Neutrophil (primary cell): ENCODE data around the gene RELA.
A peak's percentile ranks its signal among the peaks of the same experiment; 100 is the strongest.
"Not testable (repeated sequence)": the region's sequence is repeated elsewhere in the genome, so short reads cannot be mapped to it uniquely, and the experiment has no call there.

Source experiments
- H3K27ac ChIP-seq: fragments of 200-600 bp; sonication (generic); 2 replicates; pipeline ENCODE4 v1.5.1; 2016; ENCODE audit warnings: mild to moderate bottlenecking, moderate library complexity
- H3K27me3 ChIP-seq: fragments of 200-600 bp; sonication (generic); 2 replicates; pipeline ENCODE4 v1.6.0; 2016; ENCODE audit warnings: mild to moderate bottlenecking
- H3K36me3 ChIP-seq: fragments of 200-600 bp; sonication (generic); 2 replicates; pipeline ENCODE4 v1.5.1; 2017
- H3K4me1 ChIP-seq, 2 experiments: fragments of 200-600 bp in 1 of 2; sonication (generic) in 1 of 2; 1 replicate in 1 of 2; 2 replicates in 1 of 2; pipeline versions ENCODE4 v1.5.1 to v1.6.1; 2013 to 2016; ENCODE audit warnings: low read depth in 1 of 2, low read length in 1 of 2, mild to moderate bottlenecking in 1 of 2, moderate library complexity in 1 of 2; ENCODE audit not compliant: control insufficient read depth in 1 of 2, insufficient read depth in 1 of 2
- H3K4me3 ChIP-seq, 2 experiments: fragments of 200-600 bp in 1 of 2; sonication (generic) in 1 of 2; 1 replicate in 1 of 2; 2 replicates in 1 of 2; pipeline ENCODE4 v1.5.1; 2013 to 2016; ENCODE audit warnings: low read depth in 1 of 2, low read length in 1 of 2, mild to moderate bottlenecking in 1 of 2, moderate library complexity in 1 of 2
- H3K9me3 ChIP-seq: fragments of 200-600 bp; sonication (generic); 2 replicates; pipeline ENCODE4 v1.5.1; 2016
- CTCF ChIP-seq: fragments of 200-600 bp; sonication (generic); IDR thresholded peaks from 2 replicates; pipeline ENCODE4 v1.5.1; 2016; ENCODE audit warnings: antibody characterized with exemption

RELA gene

GRCh38 chr11:65706303-65706763 is 43.6 kb upstream of the RELA start:
- H3K4me3 ChIP-seq = peak overlapping the region in 1 of 2 experiments; percentile 35
- TF ChIP-seq CTCF = peak; percentile 79
- not testable (repeated sequence) for H3K4me1 ChIP-seq, H3K27ac ChIP-seq, H3K27me3 ChIP-seq, H3K9me3 ChIP-seq, H3K36me3 ChIP-seq

- no peak for TF ChIP-seq CTCF
- no peaks in the 10 kb centered on the region for H3K9me3 ChIP-seq
- no peaks in the 10 kb centered on the region for H3K27me3 ChIP-seq
Observed at GRCh38 chr11:65703846-65704245, 41.1 kb upstream of the RELA start.

GRCh38 chr11:65701686-65702085 is 39.0 kb upstream of the RELA start:
- Histone ChIP-seq H3K27me3 (no peaks in the 10 kb centered on the region), H3K36me3 (no peaks in the 10 kb centered on the region), H3K27ac (no peak overlapping the region), H3K9me3 (no peaks in the 10 kb centered on the region), H3K4me1 (peaks cover 3 to 5% of the 10 kb centered on the region in 2 experiments), H3K4me3 (no peak overlapping the region)
- no peak for TF ChIP-seq CTCF

More at GRCh38 chr11:65703846-65704245, 41.1 kb upstream of the RELA start:
- Histone ChIP-seq H3K36me3 (no peaks in the 10 kb centered on the region), H3K27ac (no peak overlapping the region), H3K4me1 (peaks cover 3 to 5% of the 10 kb centered on the region in 2 experiments), H3K4me3 (no peak overlapping the region)

GRCh38 chr11:65700399-65700798 is 37.7 kb upstream of the RELA start:
- no peak for TF ChIP-seq CTCF
- H3K4me1 ChIP-seq = no peaks in the 10 kb centered on the region
- H3K9me3 ChIP-seq = no peaks in the 10 kb centered on the region
- no peaks in the 10 kb centered on the region for H3K27me3 ChIP-seq
- no peak overlapping the region for H3K4me3 ChIP-seq
- no peak overlapping the region for H3K27ac ChIP-seq
- no peaks in the 10 kb centered on the region for H3K36me3 ChIP-seq

- TF ChIP-seq CTCF = no peak
- H3K27me3 ChIP-seq = no peaks in the 10 kb centered on the region
- H3K9me3 ChIP-seq = no peaks in the 10 kb centered on the region
- H3K4me3 ChIP-seq = no peak overlapping the region
- no peaks in the 10 kb centered on the region for H3K36me3 ChIP-seq
- H3K4me1 ChIP-seq = no peaks in the 10 kb centered on the region
- H3K27ac ChIP-seq = no peak overlapping the region
Observed at GRCh38 chr11:65699306-65699705, 36.6 kb upstream of the RELA start.

GRCh38 chr11:65698205-65698604 is 35.5 kb upstream of the RELA start:
- TF ChIP-seq CTCF = no peak
- no peaks in the 10 kb centered on the region for H3K27me3 ChIP-seq

More at GRCh38 chr11:65698205-65698604, 35.5 kb upstream of the RELA start:
- Histone ChIP-seq H3K36me3 (no peaks in the 10 kb centered on the region), H3K27ac (no peak overlapping the region), H3K4me1 (no peaks in the 10 kb centered on the region), H3K4me3 (no peak overlapping the region), H3K9me3 (no peaks in the 10 kb centered on the region)
